ENCODE results near the gene HAT1. TPM values are rescaled to one million over a fixed set of nuclear protein-coding genes. Genes with fewer than 3 reads are reported as not detected.

The HAT1 gene
- 81.0 and 86.7 TPM in 2 replicates for total RNA-seq

GRCh38 chr2:171922230-171923022 is at the start of gene HAT1:
TSS of gene HAT1 (plus strand) at chr2:171922461. CDS start at chr2:171922501, 40 bp downstream.

GRCh38 chr2:171893824-171894611 is 28.2 kb upstream of the HAT1 start, which contains the start of gene SLC25A12:
TSS of gene SLC25A12 (minus strand) at chr2:171894244. CDS start at chr2:171894214, 30 bp downstream.

GRCh38 chr2:171999604-172000469 is 77.6 kb downstream of the HAT1 start, which contains the start of gene METAP1D:
TSS of gene METAP1D (plus strand) at chr2:171999953. CDS start at chr2:171999970, 17 bp downstream.

Other genes with a start within 250 kb of the HAT1 start
- gene DYNC1I2, start 235.0 kb upstream of the HAT1 start, total RNA-seq, result 169 and 215 TPM in 2 replicates
- 21.1 and 25.4 TPM in 2 replicates for gene SLC25A12, start 28.2 kb upstream of the HAT1 start, total RNA-seq
- 8.1 and 10.1 TPM in 2 replicates for gene METAP1D, start 77.5 kb downstream of the HAT1 start, total RNA-seq
- gene DLX1, start 163.0 kb downstream of the HAT1 start, total RNA-seq, result 0.07 TPM in 1 of 2 replicates, not detected in the other
- gene DLX2, start 180.4 kb downstream of the HAT1 start, total RNA-seq, result not detected in 2 replicates